ENCODE results near the gene DBX2.
"Not testable (repeated sequence)": the region's sequence is repeated elsewhere in the genome, so short reads cannot be mapped to it uniquely, and the experiment has no call there.

The DBX2 gene

DNA sequence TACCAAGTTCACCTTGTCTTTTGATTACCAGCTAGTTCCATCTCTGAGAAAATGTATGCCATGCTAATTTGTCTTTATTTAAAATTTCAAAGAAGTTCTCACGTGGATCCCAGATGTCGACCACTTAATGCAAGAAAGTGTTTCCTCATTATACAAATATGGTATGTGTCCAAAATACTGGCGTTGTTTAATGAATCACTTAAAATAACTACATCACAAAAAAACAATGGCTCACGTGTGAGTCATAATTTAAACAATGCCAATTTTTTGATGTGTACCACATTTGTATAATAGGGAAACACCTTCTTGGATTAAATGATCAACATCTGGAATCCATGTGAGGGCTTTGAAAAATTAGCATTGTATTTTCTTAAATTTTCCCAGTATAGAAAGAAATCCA is 40.8 kb downstream of the DBX2 start:
- no peak for DNase-seq (ENCODE audit: low read depth)

DNA sequence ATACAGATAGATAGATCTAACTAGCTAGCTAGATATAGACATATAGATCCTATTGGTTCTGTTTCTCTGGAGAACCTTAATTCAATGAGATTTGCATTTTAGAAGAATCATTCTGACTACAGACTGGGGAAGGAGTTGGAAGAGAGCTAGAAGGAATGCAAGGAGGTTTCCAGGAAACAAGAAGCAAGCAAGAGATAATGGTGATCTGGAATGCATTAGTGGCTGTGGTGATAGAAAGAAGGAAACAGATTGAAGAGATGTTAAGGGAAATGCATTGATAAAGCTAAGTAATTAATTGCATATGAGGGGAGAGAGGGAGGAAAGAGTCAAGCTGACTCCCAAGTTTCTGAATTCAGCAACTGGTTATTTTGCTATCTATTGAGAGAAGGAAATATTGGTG is 42.7 kb downstream of the DBX2 start:
- DNase-seq (ENCODE audit: low read depth) = no peak

DNA sequence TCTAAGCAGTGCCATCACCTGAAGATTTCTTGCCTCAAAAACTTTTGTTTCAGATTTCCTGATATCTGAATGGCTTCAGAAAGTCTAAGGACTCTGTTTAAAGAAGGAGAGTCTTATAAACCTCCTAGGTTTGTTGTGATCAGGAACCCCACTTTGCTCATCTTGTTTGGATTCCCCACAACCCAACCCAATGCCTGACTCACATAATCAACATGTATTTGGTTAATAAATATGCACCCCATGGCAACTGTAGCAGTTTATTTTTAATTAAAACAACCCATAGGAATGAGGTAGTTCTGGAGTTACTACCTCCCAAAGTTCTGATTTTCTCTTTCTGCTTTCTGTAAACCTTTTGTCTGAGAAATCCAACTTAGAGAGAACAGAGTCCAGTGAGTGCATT is 51.5 kb downstream of the DBX2 start:
- DNase-seq (ENCODE audit: low read depth) = no peak

DNA sequence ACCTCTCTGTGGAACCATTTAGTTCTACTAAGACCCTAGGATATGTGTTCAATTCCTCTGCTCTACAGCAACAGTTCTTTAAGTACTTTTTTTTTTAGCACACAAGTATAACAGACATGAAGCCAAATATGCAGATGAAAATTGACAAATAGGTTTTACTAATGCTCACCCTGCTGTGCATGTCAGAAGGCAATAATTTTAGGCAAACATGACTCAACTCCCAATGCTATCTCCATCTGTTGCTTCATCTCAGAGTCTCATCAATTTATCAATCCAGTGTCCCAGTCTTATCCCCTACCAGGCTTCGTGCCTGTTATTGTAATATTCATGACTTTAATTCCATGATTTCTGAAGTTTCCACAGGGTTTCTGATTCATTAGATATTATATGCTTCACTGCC is 57.7 kb downstream of the DBX2 start:
- DNase-seq (ENCODE audit: low read depth) = no peak

DNA sequence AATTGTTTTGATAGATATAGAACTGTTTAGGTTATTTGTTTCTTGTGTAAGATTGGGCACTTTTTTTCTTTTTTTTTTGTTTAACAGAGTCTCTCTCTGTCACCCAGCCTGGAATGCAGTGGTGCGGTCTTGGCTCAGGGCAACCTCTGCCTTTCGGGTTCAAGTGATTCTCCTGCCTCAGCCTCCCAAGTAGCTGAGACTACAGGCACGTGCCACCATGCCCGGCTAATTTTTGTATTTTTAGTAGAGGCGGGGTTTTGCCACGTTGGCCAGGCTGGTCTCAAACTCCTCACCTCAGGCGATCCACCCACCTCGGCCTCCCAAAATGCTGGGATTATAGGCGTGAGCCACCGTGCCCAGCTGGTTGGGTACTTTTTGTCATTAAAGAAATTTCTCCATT is 66.0 kb downstream of the DBX2 start:
- DNase-seq (ENCODE audit: low read depth) = not testable (repeated sequence)

DNA sequence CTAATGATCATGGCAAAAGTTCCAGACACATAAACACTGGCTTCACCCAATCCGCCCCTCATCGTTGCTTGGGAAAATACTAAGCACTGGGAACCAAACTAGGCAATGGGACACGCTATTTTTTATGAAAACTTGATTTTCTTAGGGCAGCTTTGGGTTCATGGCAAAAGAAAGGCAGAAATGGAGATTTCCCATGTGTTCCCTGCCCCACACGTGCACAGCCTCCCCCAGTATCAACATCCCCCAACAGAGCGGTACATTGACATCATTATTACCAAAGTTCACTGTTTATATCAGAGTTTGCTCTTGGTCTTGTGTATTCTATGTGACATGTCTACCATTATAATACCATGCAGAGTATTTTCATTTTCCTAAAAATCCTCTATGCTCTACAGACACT is 71.0 kb downstream of the DBX2 start:
- DNase-seq (ENCODE audit: low read depth) = no peak

DNA sequence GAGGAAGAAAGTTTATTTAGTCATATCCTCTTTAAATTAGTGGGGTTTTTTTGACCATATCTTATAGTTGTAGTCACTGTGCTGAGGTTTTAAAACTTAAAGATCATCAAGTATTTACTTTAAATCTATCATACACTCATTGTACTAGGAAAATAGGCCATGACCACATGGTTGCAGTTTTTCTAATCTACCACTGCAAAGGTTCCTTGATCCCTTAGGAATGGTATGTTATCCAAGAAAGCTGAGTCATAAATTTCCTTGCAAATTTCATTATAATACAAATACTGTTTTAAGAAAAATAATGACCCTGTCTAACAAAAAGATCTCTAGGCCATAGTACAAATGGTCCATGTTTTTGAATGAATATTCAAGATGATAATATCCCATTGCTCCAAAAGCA is 74.7 kb downstream of the DBX2 start:
- no peak for DNase-seq (ENCODE audit: low read depth)

DNA sequence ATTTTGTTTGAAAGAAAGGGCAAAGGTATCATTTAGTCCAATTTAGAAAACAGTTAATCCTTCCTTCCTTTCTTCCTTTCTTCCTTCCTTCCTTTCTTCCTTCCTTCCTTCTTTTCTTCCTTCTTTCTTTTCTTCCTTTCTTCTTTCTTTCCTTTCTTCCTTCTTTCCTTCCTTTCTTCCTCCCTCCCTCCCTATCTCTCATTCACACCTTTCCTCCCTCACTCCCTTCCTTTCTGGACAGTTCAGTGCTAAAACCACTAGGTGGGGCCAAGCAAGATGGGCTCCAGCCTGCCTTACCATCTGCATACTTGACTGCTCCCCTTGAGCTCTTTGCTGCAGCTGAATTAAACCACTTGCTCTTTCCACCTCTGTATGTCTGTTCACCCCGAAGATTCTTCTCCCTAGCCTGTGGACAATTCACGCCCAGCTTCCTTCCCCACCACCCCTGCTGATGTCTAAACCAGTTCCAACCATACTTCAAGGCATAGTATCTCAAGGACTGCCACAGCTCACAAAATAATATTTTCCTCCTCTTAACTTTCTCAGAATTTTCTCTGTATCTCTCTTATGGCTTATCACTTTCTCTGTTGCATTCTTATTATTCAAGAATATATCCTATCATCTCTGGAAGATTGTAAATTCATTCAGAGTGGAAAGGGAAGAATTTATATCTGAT is 78.0 kb downstream of the DBX2 start:
- no peak for DNase-seq (ENCODE audit: low read depth)

DNA sequence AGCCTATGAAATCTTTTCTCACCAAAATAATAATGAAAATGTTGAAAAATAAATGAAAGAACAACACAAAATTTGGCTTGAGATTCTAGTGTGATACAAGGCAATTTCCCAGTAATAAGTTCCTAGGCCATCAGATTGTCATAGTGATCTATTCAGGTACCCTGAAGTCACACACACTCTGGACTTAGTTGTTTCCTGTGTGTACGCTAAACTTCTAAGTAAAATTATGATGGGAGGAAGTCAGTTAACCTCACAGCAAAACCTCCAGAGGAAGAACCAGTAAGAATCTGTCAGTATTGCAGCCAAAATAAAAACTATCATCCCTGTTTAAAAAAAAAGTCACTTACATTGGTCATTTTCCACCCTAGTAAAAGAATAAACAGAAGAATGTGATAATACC is 81.9 kb downstream of the DBX2 start:
- no peak for DNase-seq (ENCODE audit: low read depth)

All from activated T-cell treated with anti-CD3 and anti-CD28 coated beads for 1 hour (primary cell).